ENCODE results near the gene KCNJ12.

The KCNJ12 gene

DNA sequence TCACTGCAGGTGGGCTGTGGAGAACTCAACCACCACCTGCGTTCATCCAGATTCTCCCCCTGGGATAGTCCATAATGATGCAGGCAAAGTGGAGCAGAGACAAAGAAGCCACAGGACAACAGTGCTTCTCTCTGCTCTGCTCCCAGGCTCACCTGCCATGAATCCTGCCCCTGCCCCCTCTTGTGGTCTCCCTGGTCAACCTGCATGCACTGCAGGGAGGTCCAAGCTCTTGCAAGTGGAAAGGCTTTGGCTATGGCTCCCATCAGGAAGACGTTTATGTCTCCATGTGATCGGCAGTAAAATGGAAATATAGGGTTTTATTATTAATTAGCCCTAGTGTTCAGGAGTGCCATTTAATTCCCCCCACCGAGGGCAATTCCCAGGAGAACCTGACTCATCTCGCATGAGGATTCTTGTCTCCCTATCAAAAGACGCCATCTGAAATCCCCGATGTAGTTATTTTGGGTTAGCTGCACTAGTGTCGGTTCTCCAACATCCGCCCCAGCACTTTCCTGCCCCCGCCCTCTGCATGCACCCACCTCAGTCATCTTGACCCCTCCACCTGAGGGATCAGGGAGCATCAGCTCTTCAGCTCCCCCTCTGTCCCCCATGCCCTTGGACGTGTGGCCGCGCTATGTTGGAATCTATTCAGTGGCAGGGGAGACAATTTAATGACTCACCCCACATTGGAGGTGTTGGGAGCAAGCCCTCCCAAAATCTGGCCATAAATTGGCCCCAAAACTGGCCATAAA, 91.8 kb downstream of the KCNJ12 start:
- no peak overlapping the region for H3K4me3 ChIP-seq (replicated peaks in 1 of 2; ENCODE audit: low read depth in 2 of 2, low read length in 2 of 2)
- TF ChIP-seq, protein P1, sequence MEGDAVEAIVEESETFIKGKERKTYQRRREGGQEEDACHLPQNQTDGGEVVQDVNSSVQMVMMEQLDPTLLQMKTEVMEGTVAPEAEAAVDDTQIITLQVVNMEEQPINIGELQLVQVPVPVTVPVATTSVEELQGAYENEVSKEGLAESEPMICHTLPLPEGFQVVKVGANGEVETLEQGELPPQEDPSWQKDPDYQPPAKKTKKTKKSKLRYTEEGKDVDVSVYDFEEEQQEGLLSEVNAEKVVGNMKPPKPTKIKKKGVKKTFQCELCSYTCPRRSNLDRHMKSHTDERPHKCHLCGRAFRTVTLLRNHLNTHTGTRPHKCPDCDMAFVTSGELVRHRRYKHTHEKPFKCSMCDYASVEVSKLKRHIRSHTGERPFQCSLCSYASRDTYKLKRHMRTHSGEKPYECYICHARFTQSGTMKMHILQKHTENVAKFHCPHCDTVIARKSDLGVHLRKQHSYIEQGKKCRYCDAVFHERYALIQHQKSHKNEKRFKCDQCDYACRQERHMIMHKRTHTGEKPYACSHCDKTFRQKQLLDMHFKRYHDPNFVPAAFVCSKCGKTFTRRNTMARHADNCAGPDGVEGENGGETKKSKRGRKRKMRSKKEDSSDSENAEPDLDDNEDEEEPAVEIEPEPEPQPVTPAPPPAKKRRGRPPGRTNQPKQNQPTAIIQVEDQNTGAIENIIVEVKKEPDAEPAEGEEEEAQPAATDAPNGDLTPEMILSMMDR (IDR thresholded peaks at IDR 0.05; ENCODE audit: low read depth, low read length): no peak
- no peak for DNase-seq (ENCODE audit: low read depth in 2 of 2)

All from cardiac fibroblast (primary cell).